GM12878 (cell line): ENCODE measurements around the gene TMEM131L. TPM values are rescaled to one million over a fixed set of nuclear protein-coding genes. Genes with fewer than 3 reads are reported as not detected.

ENCODE experiments used
- ASH2L ChIP-seq: fragments of 300-600, 200-600 bp; sonication (generic); IDR thresholded peaks from 2 replicates; pipeline ENCODE4 v1.6.1; 2017; ENCODE audit warnings: low read depth, mild to moderate bottlenecking, borderline replicate concordance
- ATF3 ChIP-seq: IDR thresholded peaks from 2 replicates; pipeline ENCODE4 v1.6.1; 2011; ENCODE audit warnings: low read depth, mild to moderate bottlenecking, low read length, moderate library complexity, borderline replicate concordance; ENCODE audit errors: extremely low read depth
- CBX3 ChIP-seq: fragments of 200-600 bp; sonication (generic); IDR thresholded peaks from 2 replicates; pipeline ENCODE4 v1.6.1; 2016; ENCODE audit warnings: low read depth, borderline replicate concordance
- CBX5 ChIP-seq: sonication (generic); IDR thresholded peaks from 2 replicates; pipeline ENCODE4 v1.6.1; 2016; ENCODE audit warnings: low read depth, moderate library complexity, mild to moderate bottlenecking, inconsistent platforms
- GATAD2B ChIP-seq: fragments of 450-650 bp; conservative IDR thresholded peaks from 2 replicates; pipeline ENCODE4 v1.6.1; 2017; ENCODE audit warnings: low read depth, mild to moderate bottlenecking, moderate library complexity
- HDAC2 ChIP-seq: fragments of 200-600 bp; sonication (generic); IDR thresholded peaks from 2 replicates; pipeline ENCODE4 v1.6.1; 2017
- MEF2A ChIP-seq: IDR thresholded peaks from 2 replicates; pipeline ENCODE4 v1.6.1; 2011; ENCODE audit warnings: low read depth, mild to moderate bottlenecking, low read length, moderate library complexity; ENCODE audit not compliant: insufficient read depth
- NFIC ChIP-seq: IDR thresholded peaks from 2 replicates; pipeline ENCODE4 v1.6.1; 2012; ENCODE audit warnings: low read depth, mild to moderate bottlenecking, inconsistent platforms, low read length, moderate library complexity
- NFXL1 ChIP-seq: fragments of 450-650 bp; IDR thresholded peaks from 2 replicates; pipeline ENCODE4 v1.6.1; 2017; ENCODE audit warnings: antibody characterized with exemption, mild to moderate bottlenecking, borderline replicate concordance
- NFYB ChIP-seq: IDR thresholded peaks from 2 replicates; pipeline ENCODE4 v1.6.1; 2011; ENCODE audit warnings: low read depth, mild to moderate bottlenecking, low read length, improper control_type of control experiment, moderate library complexity; ENCODE audit not compliant: insufficient read depth
- NR2C1 ChIP-seq: fragments of 450-650 bp; IDR thresholded peaks from 2 replicates; pipeline ENCODE4 v1.6.1; 2017; ENCODE audit warnings: antibody characterized with exemption, mild to moderate bottlenecking, moderate library complexity
- PBX3 ChIP-seq: IDR thresholded peaks from 2 replicates; pipeline ENCODE4 v1.6.1; 2011; ENCODE audit warnings: mild to moderate bottlenecking, low read depth, low read length, moderate library complexity; ENCODE audit not compliant: insufficient replicate concordance
- RB1 ChIP-seq: fragments of 450-650 bp; formaldehyde crosslinking; IDR thresholded peaks from 2 replicates; pipeline ENCODE4 v1.6.1; 2017; ENCODE audit warnings: mild to moderate bottlenecking, borderline replicate concordance
- RBBP5 ChIP-seq: fragments of 200-600 bp; sonication (generic); conservative IDR thresholded peaks from 2 replicates; pipeline ENCODE4 v1.6.1; 2016
- RUNX3 ChIP-seq: IDR thresholded peaks from 2 replicates; pipeline ENCODE4 v1.6.1; 2012; ENCODE audit warnings: low read length, inconsistent platforms
- SKIL ChIP-seq: fragments of 450-650 bp; IDR thresholded peaks from 2 replicates; pipeline ENCODE4 v1.6.1; 2017; ENCODE audit warnings: mild to moderate bottlenecking, low read depth, inconsistent platforms; ENCODE audit not compliant: poor library complexity, severe bottlenecking
- SMARCA5 ChIP-seq: fragments of 450-650 bp; IDR thresholded peaks from 2 replicates; pipeline ENCODE4 v1.6.1; 2017; ENCODE audit warnings: mild to moderate bottlenecking
- SUZ12 ChIP-seq: fragments of 200-600 bp; sonication (generic); IDR thresholded peaks from one replicate; pipeline ENCODE4 v1.6.1; 2018; ENCODE audit warnings: antibody characterized with exemption, mild to moderate bottlenecking; ENCODE audit not compliant: unreplicated experiment
- USF1 ChIP-seq: IDR thresholded peaks from 2 replicates; pipeline ENCODE4 v1.6.1; 2011; ENCODE audit warnings: borderline replicate concordance, low read depth, mild to moderate bottlenecking, moderate library complexity, mixed read lengths, low read length; ENCODE audit not compliant: insufficient read depth; ENCODE audit errors: extremely low read length
- YY1 ChIP-seq: IDR thresholded peaks from 2 replicates; pipeline ENCODE4 v1.6.1; 2011; ENCODE audit warnings: low read depth, mild to moderate bottlenecking, low read length
- ZNF384 ChIP-seq: IDR thresholded peaks from 2 replicates; pipeline ENCODE4 v1.6.1; 2012; ENCODE audit warnings: low read depth, mild to moderate bottlenecking, low read length, improper control_type of control experiment, borderline replicate concordance
- ZNF592 ChIP-seq: fragments of 450-650 bp; IDR thresholded peaks from 2 replicates; pipeline ENCODE4 v1.6.1; 2017; ENCODE audit warnings: mild to moderate bottlenecking, moderate library complexity
- ZNF622 ChIP-seq: fragments of 450-650 bp; IDR thresholded peaks from 2 replicates; pipeline ENCODE4 v1.6.1; 2017; ENCODE audit warnings: mild to moderate bottlenecking, inconsistent platforms
- polyA plus RNA-seq, 11 experiments: library from polyadenylated mRNA; depleted of rRNA in 4 of 11; unstranded in 6 of 11; stranded (reverse) in 5 of 11; fragments of >200 nt; fragmentation: Nextera tagmentation in 4 of 11; fragmentation: Illumina TruSeq in 1 of 11; extraction: Ambion mirVana in 4 of 11; extraction: Trizol in 1 of 11; gene quantifications; 1 replicate in 1 of 11; 2 replicates in 10 of 11; pipeline versions ENCODE4 v1.2.1 to v1.2.3, GENCODE V29; 2011 to 2016; ENCODE audit warnings: inconsistent platforms in 2 of 11, missing spikeins in 2 of 11, low read depth in 1 of 11
- total RNA-seq, 4 experiments: library from RNA; depleted of rRNA in 3 of 4; stranded (reverse); fragments of >200 nt in 3 of 4; fragmentation: Illumina TruSeq in 1 of 4; extraction: Trizol in 1 of 4; gene quantifications; 2 replicates each; pipeline versions ENCODE4 v1.2.1 to v1.2.3, GENCODE V29; 2013 to 2021

TMEM131L gene
- total and polyA plus RNA-seq, 10 of the 15 experiments (the other 5 are each of a cell fraction or from before 2014, with no cell fraction given): 8.5 to 101 (median 74.4) TPM

GRCh38 chr4:153520801-153521329 is 54.7 kb downstream of the TMEM131L start (continued):
- TF ChIP-seq SMARCA5 (peak; percentile 23; the same call in 1 of the 2 replicates), ZNF384 (no peak), RB1 (no peak), ASH2L (no peak), RUNX3 (peak; percentile 85), ZNF592 (no peak), NFYB (no peak), USF1 (no peak), SKIL (no peak), ZNF622 (no peak), ATF3 (no peak), NFXL1 (no peak), MEF2A (no peak), NR2C1 (no peak), PBX3 (no peak), NFIC (no peak; the same call in 1 of the 2 replicates), CBX3 (no peak), HDAC2 (no peak), SUZ12 (no peak), CBX5 (no peak), YY1 (no peak), GATAD2B (peak; percentile 98), RBBP5 (no peak)
